A673 (cell line): ENCODE measurements around the gene PPP2R1A. TPM values are rescaled to one million over a fixed set of nuclear protein-coding genes. Genes with fewer than 3 reads are reported as not detected.
A peak's percentile ranks its signal among the peaks of the same experiment; 100 is the strongest.

Experiments used
- BruUV-seq: library from RNA; stranded (reverse); fragments of 400-500 nt; replicated peaks from 2 replicates; lab custom pipeline; 2021; lab: Mats Ljungman, UMichigan
- CTCF ChIA-PET: fragments of 300-600 bp; sonication (Branson Sonifier 250); formaldehyde crosslinking; loops from one replicate; lab custom pipeline; 2022; ENCODE audit warnings: antibody characterized with exemption; lab: Charles Lee
- POLR2A ChIA-PET: fragments of 300-600 bp; sonication (Branson Sonifier 250); formaldehyde crosslinking; loops from one replicate; lab custom pipeline; 2022; ENCODE audit warnings: antibody characterized with exemption; ENCODE audit not compliant: low non-redundant PET; lab: Charles Lee
- DNase-seq: peaks from one replicate; pipeline ENCODE4 v3.0.0-alpha.2; 2015; ENCODE audit warnings: low spot score
- H3K27ac ChIP-seq: fragments of 200-600 bp; sonication (generic); 2 replicates; pipeline ENCODE4 v1.5.1; 2016; ENCODE audit warnings: mixed run types, low read depth, mild to moderate bottlenecking, mixed read lengths, antibody characterized with exemption, low read length; ENCODE audit not compliant: poor library complexity, severe bottlenecking
- H3K27me3 ChIP-seq: fragments of 200-600 bp; sonication (generic); replicated peaks from 2 replicates; pipeline ENCODE4 v1.6.1; 2017; ENCODE audit warnings: mixed run types, low read depth, mild to moderate bottlenecking, mixed read lengths, antibody characterized with exemption, low read length; ENCODE audit not compliant: insufficient read depth, poor library complexity
- H3K36me3 ChIP-seq: fragments of 200-600 bp; sonication (generic); 2 replicates; pipeline ENCODE4 v1.6.1; 2016; ENCODE audit warnings: mixed run types, mild to moderate bottlenecking, mixed read lengths, antibody characterized with exemption, low read length; ENCODE audit not compliant: insufficient read depth, poor library complexity, severe bottlenecking
- H3K4me1 ChIP-seq: fragments of 200-600 bp; sonication (generic); 2 replicates; pipeline ENCODE4 v1.6.1; 2017; ENCODE audit warnings: mixed run types, mild to moderate bottlenecking, mixed read lengths, antibody characterized with exemption, low read length; ENCODE audit not compliant: insufficient read depth, poor library complexity, severe bottlenecking
- H3K4me3 ChIP-seq: fragments of 200-600 bp; sonication (generic); 2 replicates; pipeline ENCODE4 v1.5.1; 2016; ENCODE audit warnings: low read depth, mixed run types, mild to moderate bottlenecking, mixed read lengths, low read length; ENCODE audit not compliant: poor library complexity, severe bottlenecking
- H3K9me3 ChIP-seq: fragments of 200-600 bp; sonication (generic); 2 replicates; pipeline ENCODE4 v1.6.1; 2016; ENCODE audit warnings: mixed run types, low read depth, mild to moderate bottlenecking, mixed read lengths, antibody characterized with exemption, low read length; ENCODE audit not compliant: poor library complexity, severe bottlenecking
- CTCF ChIP-seq: fragments of 300-800, 200-600 bp; sonication (generic); conservative IDR thresholded peaks from 2 replicates; pipeline ENCODE4 v1.5.1; 2017; ENCODE audit warnings: low read depth, mild to moderate bottlenecking, antibody characterized with exemption, low read length, moderate library complexity, mixed read lengths
- EZH2 ChIP-seq: fragments of 200-600 bp; sonication (generic); IDR thresholded peaks from 2 replicates; pipeline ENCODE4 v1.6.1; 2017; ENCODE audit warnings: borderline replicate concordance, low read depth, mild to moderate bottlenecking, mixed read lengths, antibody characterized with exemption, low read length; ENCODE audit not compliant: poor library complexity, severe bottlenecking
- intact Hi-C: fragments of 100-400 bp; cut with micrococcal nuclease; formaldehyde crosslinking; loops from one replicate; pipeline ENCODE4 v1.10.0; 2022; ENCODE audit not compliant: unreplicated experiment
- total RNA-seq: library from RNA; stranded (reverse); gene quantifications from 2 replicates; pipeline ENCODE4 v1.2.3, GENCODE V29; 2021

PPP2R1A gene
- total RNA-seq, 1 experiment from 2014 or later, result 324 TPM

- ChIA-PET CTCF (no interaction called here), POLR2A (no interaction called here)
- H3K4me1 ChIP-seq, result no peaks in the 10 kb centered on the region
- no TSS peak for BruUV-seq
- DNase-seq, result no peak
- H3K9me3 ChIP-seq, result peaks cover 25% of the 10 kb centered on the region
- no peaks in the 10 kb centered on the region for H3K27me3 ChIP-seq
- no peak overlapping the region for H3K27ac ChIP-seq
- intact Hi-C loops, result no loop called here
- no peak overlapping the region for H3K4me3 ChIP-seq
- no peaks in the 10 kb centered on the region for H3K36me3 ChIP-seq
- no peak for TF ChIP-seq CTCF
- TF ChIP-seq EZH2, result no peak
Measured at GRCh38 chr19:52148256-52148655, 41.6 kb upstream of the PPP2R1A start.

GRCh38 chr19:52155596-52156359, 34.1 kb upstream of the PPP2R1A start:
- TF ChIP-seq EZH2, result no peak
- no peak for TF ChIP-seq CTCF
- Histone ChIP-seq H3K27ac (no peak overlapping the region), H3K4me3 (no peak overlapping the region), H3K36me3 (no peaks in the 10 kb centered on the region), H3K4me1 (no peaks in the 10 kb centered on the region), H3K9me3 (peaks cover 65% of the 10 kb centered on the region), H3K27me3 (no peaks in the 10 kb centered on the region)
- POLR2A ChIA-PET, result no interaction called here
- no TSS peak for BruUV-seq
- no peak for DNase-seq
- intact Hi-C loops, result no loop called here
- CTCF ChIA-PET, result no interaction called here

- POLR2A ChIA-PET, result no interaction called here
- no peak overlapping the region for H3K27ac ChIP-seq
- TF ChIP-seq EZH2, result no peak
- TF ChIP-seq CTCF, result no peak
- H3K27me3 ChIP-seq, result no peaks in the 10 kb centered on the region
- H3K4me3 ChIP-seq, result peak overlapping the region; percentile 73
- no peaks in the 10 kb centered on the region for H3K4me1 ChIP-seq
- peaks cover 4% of the 10 kb centered on the region for H3K36me3 ChIP-seq
- no TSS peak for BruUV-seq
- peaks cover 4% of the 10 kb centered on the region for H3K9me3 ChIP-seq
- no peak for DNase-seq
- CTCF ChIA-PET, result no interaction called here
- intact Hi-C loops, result no loop called here
Measured at GRCh38 chr19:52170304-52170703, 19.5 kb upstream of the PPP2R1A start.
